Activated CD8-positive, alpha-beta memory T cell treated with anti-CD3 and anti-CD28 coated beads, Interleukin-2, amount 50 U/mL, for 24 hours (primary cell): ENCODE data around the gene CASP12.

Experiments used
- DNase-seq: peaks from one replicate; pipeline ENCODE4 v3.0.0-alpha.2; 2020; ENCODE audit errors: extremely low read depth

The CASP12 gene

DNA sequence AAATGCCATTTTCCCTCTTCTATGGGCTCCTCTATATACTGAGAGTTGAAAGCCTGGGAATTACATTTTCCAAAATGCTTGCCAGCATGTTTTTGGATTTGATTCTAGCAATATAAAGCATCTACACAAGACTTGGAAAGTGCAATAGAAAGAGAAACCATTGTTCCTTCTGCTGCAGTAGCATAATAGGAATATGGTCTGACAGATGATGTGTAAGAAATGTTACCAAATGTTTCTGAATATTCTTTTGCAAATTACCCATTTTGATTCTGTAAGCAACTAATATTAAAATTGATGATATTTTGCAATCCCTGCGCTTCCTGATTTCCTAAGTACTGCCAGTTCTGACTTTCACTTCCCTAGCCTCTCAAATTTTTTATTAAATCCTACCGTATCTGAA, 61.6 kb downstream of the CASP12 start:
- no peak for DNase-seq
